ENCODE results near the gene ADGRA1.
"Not testable (repeated sequence)": the region's sequence is repeated elsewhere in the genome, so short reads cannot be mapped to it uniquely, and the experiment has no call there.

ADGRA1 gene

DNA sequence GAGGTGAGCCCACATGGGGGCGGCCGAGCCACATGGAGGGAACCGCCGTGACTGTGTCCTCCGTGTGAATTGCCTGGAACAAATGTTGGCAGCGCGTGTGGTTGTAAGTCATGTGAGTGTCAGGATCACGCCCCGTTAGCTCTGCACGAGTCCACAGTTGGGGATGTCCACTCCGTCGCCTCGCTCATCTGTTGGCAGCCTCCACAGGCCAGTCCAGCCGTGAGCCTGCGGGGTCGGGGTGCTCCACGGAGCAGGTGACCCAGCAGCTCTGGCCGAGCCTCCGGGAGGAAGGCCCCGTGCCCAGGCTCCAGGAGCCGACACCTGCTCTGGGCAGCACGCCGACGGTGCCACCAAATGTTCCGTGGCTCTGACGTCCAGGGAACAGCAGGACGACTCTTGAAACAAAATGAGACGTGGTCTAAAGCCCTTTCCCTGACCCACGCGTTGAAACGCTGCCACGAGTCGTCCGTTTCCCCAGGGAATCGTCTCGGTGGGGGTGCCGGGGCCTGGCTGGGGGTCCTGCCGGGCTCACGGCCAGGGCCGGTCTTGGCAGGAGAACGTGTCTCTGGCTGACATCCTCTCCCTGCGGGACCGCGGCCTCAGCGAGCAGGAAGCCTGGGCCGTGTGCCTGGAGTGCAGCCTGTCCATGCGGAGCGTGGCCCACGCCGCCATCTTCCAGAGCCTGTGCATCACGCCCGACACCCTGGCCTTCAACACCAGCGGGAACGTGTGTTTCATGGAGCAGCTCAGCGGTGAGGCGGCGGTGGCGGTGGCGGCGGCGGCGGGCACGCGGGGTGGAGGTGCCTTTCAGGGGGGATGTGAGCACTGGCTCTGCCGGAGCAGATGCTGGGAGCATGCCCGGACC, 79.3 kb downstream of the ADGRA1 start:
- no peak for DNase-seq

DNA sequence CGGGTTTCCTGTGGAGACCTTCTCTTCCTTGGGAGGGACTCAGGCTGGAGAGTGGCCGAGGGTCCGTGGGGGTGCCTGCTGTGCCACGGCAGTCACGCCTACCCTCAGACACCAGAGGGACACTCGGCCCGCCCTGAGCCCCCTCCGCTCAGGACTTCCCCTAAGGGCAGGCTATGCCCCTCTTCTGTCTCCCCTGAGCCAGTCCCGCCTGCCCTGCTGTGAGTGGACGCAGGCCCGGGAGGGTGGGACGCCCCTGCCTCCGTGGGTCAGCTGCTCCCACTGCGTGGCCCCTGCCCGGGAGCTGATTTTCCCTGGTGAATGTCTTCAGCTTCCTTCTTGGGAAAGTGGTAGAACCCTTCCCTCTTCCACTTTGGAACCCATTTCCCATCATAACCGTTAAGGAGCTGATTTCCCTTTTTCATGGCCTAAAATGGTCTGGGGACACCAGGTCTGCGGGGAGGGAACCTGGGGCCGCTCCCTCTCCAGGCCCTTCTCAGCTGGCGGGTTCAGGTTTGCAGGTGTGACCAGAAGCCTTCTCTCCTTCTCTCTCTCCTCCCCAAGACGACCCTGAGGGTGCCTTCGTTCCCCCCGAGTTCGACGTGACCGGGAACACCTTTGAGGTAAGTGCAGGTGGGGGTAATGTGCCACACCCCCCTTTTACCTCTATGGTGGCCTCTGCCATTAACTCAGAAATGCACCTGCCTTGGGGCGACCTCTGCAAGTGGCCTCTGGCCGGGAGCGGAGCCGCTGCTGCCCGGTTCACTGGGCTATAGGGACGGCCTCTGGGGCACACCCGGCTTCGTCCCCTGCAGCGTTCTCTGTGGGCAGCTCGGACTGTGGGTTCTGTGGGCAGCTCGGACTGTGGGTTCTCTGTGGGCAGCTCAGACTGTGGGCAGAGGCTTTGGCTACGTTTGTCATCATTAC, 80.2 kb downstream of the ADGRA1 start:
- no peak for DNase-seq

- no peak for DNase-seq
These were observed 80.9 kb downstream of the ADGRA1 start for GRCh38 chr10:133168617-133169031.

GRCh38 chr10:133169173-133169947, 81.6 kb downstream of the ADGRA1 start:
- no peak for DNase-seq

DNA sequence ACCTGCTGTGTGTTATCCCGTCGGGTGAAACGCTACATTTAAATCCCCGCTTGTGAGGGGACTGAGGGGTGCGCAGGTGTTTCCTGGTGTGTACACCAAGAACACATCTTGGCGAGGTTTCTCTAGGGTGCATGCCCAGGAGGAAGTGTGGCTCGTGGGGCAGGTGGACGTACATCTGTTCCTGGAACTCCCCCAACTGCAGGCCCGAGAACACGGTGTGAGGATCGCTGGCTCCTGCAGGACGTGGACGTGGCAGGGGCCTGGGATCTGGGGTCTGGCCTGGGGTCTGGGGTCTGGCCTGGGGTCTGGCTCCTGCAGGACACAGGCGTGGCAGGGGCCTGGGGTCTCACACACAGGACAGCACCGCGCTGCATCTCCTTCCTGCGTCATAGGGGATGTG, 82.4 kb downstream of the ADGRA1 start:
- no peak for DNase-seq

- no peak for DNase-seq
These were observed 86.3 kb downstream of the ADGRA1 start for GRCh38 chr10:133173860-133174640.

- no peak for DNase-seq
These were observed 87.1 kb downstream of the ADGRA1 start for GRCh38 chr10:133174689-133175263.

GRCh38 chr10:133175624-133176023, 87.9 kb downstream of the ADGRA1 start:
- DNase-seq = not testable (repeated sequence)

DNA sequence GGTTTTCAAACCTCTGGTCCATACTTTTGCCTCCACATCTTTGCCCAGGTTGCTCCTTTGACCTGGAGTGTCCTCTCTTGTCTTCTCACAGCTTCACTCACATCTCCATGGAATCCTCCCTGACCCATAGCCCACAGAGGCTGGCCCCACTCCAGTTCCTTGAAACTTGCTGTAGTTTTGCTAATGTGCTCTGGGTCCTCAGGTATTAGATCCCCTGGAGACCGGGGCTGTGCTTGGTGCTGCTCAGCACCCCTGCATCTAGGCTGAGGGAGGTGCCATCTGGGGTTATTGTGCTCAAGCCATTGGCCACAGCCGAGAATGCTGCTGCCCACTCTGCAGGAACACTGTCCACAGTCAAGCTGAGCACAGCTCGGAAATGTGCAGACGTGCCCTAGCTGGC, 88.8 kb downstream of the ADGRA1 start:
- no peak for DNase-seq

DNA sequence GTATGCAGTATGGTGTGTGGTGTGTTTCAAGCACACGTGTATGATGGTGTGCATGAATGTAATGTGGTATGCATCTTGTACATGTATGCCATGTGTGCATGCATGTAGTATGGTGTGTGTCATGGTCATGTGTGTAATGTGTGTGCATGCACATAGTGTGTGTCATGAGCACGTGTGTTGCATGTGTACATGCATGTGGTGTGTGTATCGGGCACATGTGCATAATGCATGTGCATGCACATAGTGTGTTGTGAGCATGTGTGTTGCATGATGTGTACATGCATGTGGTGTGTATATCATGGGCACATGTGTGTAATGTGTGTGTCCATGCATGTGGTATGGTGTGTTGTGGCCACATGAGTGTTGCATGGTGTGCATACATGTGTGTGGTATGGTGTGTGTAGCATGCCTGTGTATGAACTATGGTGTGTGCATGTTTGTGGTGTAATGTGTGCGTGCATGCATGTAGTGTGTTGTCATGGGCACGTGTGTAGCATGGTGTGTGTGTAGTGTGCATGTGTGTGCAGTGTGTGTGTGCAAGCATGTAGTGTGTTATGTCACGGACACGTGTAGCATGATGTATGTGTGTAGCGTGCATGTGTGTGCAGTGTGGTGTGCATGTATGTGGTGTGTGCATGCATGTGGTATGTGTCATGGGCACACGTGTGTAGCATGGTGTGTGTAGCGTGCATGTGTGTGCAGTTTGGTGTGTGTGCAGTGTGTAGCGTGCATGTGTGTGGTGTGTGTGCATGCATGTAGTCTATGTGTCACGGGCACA, 89.8 kb downstream of the ADGRA1 start:
- DNase-seq = no peak

DNA sequence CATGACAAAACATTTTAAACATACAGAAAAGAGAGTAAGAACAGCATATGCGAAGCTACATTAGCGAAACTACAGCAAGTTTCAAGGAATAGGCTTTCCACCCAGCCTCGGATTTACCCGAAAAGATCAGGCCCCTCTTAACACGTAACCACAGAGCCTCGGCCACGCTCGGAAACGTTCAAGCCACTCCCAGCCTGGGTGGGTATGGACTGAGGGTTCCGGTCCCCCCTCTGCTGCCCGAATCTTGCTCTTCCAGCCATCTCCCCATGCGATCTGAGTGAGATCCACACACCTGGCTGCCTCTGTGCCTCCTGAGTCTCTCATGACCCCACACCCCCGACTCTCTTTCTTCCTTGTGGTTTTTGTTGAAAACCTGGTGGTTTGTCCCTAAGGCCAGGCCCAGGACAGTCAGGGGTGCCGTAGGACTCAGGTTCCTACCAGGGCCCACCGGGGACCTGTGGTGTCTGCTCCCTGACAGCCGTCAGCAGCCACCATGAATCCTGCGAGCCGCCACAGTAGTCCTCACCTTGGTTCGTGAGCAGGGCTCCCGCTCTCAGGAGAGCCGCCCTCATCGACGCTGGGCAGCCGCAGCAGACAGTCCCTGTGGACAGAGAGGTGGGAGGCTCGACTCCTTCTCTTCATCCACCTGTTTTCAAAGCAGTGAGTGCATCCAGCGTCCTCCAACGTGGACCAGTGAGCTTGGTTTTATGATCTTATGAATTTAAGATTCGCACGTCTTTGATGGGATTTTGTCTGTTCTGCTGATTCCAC, 90.8 kb downstream of the ADGRA1 start:
- no peak for DNase-seq

DNA sequence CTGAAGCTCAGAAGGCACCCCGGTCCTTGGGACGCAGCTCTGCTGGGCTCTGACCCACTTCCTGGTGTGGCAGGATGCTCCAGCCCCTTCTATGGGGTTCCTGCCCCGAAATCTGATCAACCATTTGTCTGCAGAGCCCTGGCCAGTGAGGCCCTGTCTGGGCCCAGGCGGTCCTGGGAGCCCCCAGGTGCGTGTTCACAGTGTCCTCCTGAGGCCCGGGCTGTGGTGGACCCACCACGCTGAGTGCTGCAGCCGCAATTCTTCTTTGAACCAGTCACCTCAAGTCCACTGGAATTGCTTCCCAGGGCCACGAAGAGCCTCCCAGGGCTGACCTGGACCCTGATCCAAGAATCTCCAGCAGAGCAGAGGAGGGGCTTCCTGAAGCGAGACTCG, 91.4 kb downstream of the ADGRA1 start:
- no peak for DNase-seq

DNA sequence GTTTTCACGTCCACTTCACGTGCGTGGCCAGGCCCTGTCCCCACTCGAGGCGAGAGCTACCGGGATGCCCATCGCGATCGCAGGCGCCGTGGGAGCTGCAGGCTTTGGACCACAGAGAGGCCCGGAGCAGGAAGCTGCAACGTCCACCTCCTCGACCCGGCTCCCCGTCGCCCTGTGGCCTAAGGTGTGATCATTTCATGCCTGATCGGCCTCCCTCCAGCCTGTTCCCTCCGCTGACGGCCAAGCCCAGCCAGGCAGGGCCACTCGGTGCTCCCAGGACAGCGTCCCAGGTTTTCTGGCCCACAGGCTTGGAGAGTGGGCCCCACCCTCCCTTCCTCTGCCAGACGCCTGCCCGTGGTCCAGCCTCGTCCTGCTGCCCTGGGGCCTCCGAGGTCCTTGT, 91.9 kb downstream of the ADGRA1 start:
- DNase-seq = no peak

DNA sequence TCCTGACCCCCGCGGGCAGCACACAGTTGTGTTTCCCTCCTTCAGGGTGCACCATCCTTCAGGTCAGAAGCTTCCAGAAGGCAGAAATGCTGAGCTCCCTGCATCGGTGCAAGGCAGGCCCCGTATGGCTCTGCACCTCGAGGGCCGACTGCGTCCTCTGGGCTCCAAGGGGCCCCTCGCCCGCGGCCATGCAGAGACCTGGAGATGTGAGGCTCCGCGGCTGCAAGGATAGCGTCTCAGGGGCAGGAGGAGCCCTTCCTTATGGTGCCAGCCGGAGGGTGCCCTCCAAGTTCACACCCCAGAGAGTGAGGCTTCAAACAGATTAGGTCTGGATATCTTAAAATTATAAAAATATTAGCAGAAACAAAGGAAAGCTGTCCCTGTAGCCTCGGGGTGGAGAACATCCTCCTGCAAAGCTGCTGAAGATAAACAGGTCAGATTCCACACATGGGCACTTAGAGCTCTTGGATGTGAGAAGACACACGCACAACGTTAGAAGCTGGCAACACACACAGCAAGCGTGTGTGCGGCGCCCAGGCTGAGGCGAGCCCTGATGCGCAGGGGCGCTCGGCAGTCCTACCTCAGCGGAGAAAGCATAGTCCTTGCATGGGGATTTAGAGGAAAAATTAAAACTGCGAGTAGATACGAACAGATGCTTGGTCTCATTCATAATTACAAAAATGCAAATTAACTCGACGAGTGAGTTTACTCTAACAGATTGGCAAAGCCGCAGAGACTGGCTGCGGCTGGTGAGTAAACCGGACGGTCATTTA, 92.7 kb downstream of the ADGRA1 start:
- no peak for DNase-seq

DNA sequence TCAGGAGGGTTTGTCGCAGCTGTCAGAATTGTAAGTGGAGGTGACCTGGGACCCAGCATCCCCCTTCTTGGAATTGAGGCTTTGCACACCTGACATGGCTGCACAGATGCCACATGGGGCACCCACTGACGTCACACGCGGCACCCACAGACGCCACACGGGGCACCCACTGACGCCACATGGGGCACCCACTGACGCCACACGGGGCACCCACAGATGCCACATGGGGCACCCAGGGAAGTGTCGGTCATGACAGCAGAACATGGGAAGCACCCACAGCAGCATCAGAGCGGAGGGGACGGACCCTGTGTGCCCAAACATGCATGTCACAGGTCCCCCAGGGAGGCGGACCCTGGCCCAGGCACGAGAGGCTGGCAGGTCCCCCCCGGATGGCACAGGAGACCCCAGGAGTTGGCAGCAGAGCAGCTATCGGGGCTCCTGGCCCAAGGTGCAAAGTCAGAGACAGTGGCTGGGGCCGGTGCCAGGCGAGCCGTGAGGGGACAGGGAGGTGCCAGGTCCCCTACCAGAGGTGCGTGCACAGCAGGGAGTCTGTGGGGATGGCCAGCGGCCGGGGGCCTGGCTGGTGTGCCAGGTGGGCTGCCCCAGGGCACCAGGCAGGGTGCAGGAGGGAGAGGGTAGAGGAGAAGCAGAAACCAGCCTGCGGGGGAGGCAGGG, 93.4 kb downstream of the ADGRA1 start:
- DNase-seq = no peak
